ENCODE data around the gene FOXC2.

FOXC2 gene

GRCh38 chr16:86533767-86534351 lies 32.8 kb upstream of the FOXC2 start:
- no peak for DNase-seq

GRCh38 chr16:86534779-86535615 lies 31.6 kb upstream of the FOXC2 start:
- DNase-seq, result no peak

- no peak for DNase-seq
Measured at GRCh38 chr16:86536621-86537020, 30.0 kb upstream of the FOXC2 start.

DNA sequence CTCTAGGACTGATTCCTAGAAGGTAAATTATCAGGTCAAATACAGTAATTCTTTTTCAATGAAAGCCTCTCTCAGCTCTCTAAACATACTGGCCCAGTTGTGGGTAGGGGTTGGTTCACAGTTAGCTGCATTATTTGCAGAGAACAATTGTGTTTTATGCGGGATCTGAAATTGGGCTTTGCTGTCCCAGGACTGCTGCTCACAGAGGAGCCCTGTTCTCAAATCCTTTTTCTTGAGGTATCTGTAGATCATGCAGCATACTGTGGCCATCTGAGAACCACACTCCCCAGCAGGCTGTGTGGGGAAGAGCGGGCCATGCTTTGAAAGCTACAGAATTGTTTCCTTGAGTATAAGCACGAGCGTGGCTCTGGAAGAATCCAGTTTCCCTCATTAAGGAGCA lies 29.1 kb upstream of the FOXC2 start:
- DNase-seq, result no peak

DNA sequence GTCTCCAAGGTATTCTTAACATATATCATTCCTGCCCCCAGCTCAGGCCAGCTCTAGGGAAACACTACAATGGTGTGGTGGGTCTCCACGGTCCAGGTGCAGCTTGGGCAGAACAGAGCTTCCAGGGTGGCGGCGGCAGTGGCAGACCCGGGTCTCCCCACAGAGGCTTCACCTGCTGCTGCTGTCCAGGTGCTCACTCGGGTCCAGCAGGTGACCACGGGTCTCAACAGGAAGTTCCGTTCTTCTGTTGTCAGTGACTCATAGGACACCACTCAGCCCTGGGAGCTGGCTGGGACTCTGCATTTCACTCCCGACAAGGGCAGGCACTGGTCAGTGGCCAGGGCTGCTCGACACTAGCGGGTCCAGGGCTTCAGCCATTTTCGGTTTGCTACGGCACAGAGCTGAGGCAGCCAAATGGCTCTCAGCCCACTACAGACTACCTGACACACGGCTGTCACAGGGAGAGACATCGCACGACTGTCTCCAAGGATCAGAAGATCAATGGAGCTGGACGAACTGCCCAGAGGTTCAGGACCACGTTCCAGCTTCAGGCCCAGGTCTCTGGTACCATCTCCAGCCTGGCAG lies 28.3 kb upstream of the FOXC2 start:
- DNase-seq, result no peak

DNA sequence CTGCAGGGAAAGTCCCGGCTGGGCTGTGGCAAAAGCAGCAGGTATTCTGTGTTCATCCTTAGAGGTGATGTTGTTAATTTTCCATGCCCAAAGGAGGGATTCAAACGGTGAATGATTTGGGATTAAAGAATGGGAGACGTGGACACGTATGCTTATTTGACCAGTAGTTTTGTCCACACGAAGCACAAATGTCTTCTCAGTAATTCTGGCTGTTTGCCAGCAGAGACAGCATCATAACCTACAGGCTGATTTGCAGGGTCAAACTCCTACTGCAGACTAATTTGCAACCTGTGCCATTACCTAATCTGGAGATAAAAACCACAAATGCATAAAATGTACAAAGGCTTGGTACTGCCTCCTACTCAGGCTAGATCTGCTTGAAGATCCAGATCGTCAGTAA lies 25.7 kb upstream of the FOXC2 start:
- DNase-seq, result no peak

- DNase-seq, result no peak
Measured at GRCh38 chr16:86541560-86541959, 25.1 kb upstream of the FOXC2 start.

GRCh38 chr16:86542756-86543750 lies 23.6 kb upstream of the FOXC2 start:
- DNase-seq, result no peak

DNA sequence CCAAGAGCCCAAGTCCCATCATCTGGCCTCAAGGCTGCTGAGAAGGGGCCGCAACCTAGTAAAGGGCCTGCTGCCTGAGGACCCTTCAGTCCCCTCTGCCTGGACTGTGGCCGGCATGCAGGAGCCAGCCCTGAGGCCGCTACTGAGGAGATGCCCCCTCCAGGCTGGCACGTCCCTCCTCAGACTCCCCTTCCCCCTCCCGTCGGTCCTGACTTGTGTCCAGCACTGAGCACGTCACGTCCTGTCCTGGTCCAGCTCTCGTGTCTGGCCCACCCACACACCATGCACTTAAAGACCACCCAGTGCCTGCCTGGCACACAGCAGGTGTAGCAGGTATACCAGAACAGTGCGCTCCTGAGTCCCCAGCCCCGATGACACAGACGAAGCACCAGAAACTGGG lies 21.1 kb upstream of the FOXC2 start:
- no peak for DNase-seq

- DNase-seq, result no peak
Measured at GRCh38 chr16:86545954-86546637, 20.5 kb upstream of the FOXC2 start.

GRCh38 chr16:86546638-86547013 lies 20.0 kb upstream of the FOXC2 start:
- DNase-seq, result no peak

DNA sequence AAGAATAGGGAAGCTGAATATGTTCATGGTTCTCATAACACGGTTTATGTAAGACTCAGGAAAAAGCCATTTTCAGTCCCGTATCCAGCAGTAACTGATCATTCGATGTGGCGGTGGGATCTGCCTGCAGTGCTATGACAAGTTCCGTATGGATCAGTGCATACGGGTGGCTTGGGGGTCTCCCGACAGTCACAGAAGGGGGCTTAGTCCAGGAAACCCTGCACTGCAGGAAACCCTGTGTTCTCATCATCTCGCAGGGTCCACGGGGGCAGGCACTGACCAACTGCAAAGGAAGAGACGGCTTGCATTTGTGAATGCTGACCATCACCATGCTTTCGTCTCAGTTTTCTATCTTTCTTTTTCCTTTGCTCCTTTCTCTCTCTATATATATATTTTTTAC lies 19.3 kb upstream of the FOXC2 start:
- DNase-seq, result no peak

- DNase-seq, result no peak
Measured at GRCh38 chr16:86549076-86549892, 17.3 kb upstream of the FOXC2 start.

GRCh38 chr16:86549893-86550190 lies 16.8 kb upstream of the FOXC2 start:
- no peak for DNase-seq

GRCh38 chr16:86550281-86550680 lies 16.3 kb upstream of the FOXC2 start:
- no peak for DNase-seq

DNA sequence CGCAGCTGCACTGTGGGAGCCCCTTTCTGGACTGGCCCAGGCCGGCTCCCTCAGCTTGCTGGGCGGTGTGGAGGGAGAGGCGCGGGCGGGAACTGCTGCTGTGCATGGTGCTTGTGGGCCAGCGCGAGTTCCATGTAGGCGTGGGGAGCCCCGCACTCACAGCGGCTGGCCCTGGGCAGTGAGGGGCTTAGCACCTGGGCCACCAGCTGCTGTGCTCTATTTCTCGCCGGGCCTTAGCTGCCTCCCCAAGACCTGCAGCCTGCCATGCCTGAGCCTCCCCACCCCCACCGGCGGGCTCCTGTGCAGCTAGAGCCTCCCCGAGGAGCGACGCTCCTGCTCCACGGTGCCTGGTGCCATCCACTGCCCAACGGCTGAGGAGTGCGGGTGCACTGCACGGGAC lies 13.3 kb upstream of the FOXC2 start:
- DNase-seq, result no peak

- no peak for DNase-seq
Measured at GRCh38 chr16:86554599-86554916, 12.1 kb upstream of the FOXC2 start.

DNA sequence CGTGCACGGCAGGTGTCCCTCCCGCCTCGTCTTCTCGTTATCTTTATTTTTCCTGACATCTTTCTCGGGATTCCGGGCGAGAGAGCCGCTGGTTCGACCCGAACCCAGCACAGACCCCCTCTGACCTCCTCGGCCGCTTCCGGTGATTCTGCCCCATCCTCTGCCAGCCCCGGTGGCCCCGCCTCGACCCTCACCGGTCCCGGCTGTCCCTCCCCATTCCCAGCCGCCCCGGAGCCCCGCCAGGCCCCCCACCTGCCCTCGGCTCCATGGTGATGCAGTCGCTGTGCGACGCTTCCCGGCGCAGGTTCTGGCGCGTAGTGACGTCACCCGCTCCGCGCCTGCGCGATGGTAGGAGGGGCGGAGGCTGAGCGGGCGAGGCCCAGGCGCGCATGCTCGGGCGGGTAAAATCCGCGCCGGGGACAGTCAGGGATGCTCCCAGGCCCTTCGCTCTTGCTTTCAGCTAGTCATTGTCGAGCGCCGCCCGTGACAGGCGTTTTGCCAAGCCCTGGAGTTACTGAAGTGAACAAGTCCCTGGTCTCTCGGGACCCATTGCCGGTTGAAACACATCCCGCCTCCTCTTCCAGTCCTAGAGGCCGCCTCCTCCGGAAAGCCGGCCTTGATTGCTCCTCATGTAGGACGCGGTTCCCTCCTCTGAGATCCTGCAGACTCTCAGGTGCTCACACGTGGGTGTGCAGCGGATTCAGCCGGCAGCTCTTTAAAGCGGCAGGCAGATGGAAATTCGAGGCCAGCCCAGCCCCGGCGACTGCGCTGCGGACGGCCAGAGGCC lies 11.5 kb upstream of the FOXC2 start, which contains the start of gene MTHFSD:
TSS of gene MTHFSD (minus strand) at position 319 of the 787 bp plus-strand sequence. CDS start at position 268, 51 bp downstream.
- peak; percentile 96 to 97 for DNase-seq

DNA sequence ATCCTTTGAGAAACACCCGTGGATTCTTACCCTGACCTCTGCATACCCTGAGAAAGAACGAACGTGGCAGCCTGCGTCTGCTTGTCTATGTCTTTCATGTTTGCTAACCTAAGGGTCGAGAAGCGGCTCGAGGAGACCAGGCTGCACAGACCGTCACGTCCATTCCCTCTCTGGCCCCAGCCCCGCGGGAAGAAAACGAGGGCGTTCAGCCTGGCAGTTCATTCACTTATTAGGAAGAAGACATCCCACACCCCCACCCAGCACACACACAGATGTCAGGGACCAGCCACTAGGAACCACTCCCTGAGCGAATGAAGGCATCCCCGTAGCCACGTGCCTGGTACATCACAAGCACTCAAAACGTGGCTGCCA lies 10.9 kb upstream of the FOXC2 start:
- DNase-seq, result no peak

DNA sequence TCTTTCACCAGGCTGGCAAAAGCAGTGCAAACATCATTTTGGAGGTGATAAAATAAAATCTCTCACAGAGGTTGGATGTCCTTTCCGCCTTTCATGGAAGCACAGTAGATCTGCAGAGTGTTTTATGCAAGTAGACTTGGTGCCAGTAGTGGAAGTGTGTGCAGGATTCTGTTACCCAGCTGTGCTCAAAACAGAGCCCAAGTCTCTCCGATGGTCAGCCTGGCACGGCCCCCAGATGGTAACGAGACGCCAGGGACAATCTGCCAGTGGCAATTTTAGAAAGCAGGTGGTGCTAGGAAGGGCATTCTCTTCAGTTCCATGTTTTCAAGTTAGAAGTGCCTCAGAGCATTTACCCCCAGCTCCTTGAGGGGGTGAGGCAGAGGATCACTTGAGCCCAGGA lies 10.1 kb upstream of the FOXC2 start:
- no peak for DNase-seq

DNA sequence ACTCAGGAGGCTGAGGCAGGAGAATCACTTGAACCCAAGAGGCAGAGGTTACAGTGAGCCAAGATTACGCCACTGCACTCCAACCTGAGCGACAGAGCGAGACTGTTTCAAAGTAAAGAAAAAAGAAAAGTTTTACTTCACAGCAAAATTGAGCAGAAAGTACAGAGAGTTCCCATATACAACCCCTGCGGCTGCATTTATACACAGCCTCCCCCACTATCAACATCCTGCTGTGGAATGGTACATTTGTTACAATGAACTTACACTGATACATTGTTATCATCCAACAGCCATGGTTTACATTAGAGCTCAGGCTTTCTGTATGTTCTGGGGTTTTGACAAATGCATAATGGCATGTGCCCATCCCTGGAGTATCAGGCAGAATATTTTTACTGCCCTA lies 9.0 kb upstream of the FOXC2 start:
- no peak for DNase-seq
